DND-41 (cell line): ENCODE measurements around the gene UBFD1.

Source experiments
- CTCF ChIP-seq: IDR thresholded peaks from 2 replicates; pipeline ENCODE4 v1.5.1; 2012; ENCODE audit warnings: borderline replicate concordance, low read length, moderate library complexity, mild to moderate bottlenecking; ENCODE audit not compliant: poor library complexity, severe bottlenecking; ENCODE audit errors: extremely low read depth
- EZH2 ChIP-seq: IDR thresholded peaks from 3 replicates; pipeline ENCODE4 v1.6.1; 2012; ENCODE audit warnings: borderline replicate concordance, low read depth, mild to moderate bottlenecking, moderate library complexity, low read length, inconsistent platforms; ENCODE audit not compliant: severe bottlenecking

- TF ChIP-seq CTCF (no peak), EZH2 (no peak)
Observed at GRCh38 chr16:23535901-23536300, 21.6 kb upstream of the UBFD1 start.
